ENCODE data around the gene ABCC4. TPM values are rescaled to one million over a fixed set of nuclear protein-coding genes. Genes with fewer than 3 reads are reported as not detected.

ABCC4 gene
- total RNA-seq, 2 experiments from 2014 or later: 6.4 to 7.7 TPM

DNA sequence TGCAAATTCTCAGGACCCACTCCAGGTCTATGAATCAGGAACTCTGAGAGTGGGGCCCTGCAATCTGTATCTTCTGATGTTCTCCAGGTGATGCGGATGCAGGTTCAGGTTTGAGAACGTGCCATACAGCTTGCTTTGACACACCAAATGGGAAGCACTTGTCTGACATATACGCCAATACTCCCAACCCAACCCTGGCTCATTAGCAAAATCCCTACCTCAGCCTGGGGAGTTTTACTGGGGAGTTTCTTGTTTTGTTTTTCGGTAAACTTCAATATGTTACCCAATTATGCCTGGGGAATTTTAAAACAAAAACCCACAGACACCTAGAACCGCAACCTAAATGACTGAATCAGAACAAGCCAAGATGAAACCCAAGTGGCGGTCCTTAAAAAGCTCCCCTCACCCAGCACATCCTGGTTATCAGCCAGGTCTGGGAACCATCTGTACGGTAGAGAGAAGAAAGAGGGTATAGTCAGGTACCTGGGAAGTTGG, 41.2 kb downstream of the ABCC4 start:
- CTCF ChIA-PET: interaction anchor here (0.6 kb wide), 1 partner anchor 104 kb away, joined by 3 read pairs; no protein-coding TSS in a partner anchor
- Mint-ChIP-seq H3K27ac (no peak overlapping the region), H3K36me3 (peaks cover 5% of the 10 kb centered on the region), H3K4me1 (peaks cover 6% of the 10 kb centered on the region), H3K4me3 (no peak overlapping the region), H3K9me3 (ENCODE audit: low read depth) (no peaks in the 10 kb centered on the region), H3K27me3 (no peaks in the 10 kb centered on the region)
- DNase-seq (no peak), ATAC-seq (no peak)

- no peaks in the 10 kb centered on the region for H3K27me3 Mint-ChIP-seq
- DNase-seq (no peak), ATAC-seq (no peak)
- H3K4me1 Mint-ChIP-seq: peaks cover 6% of the 10 kb centered on the region
- no peak overlapping the region for H3K27ac Mint-ChIP-seq
- no peaks in the 10 kb centered on the region for H3K9me3 Mint-ChIP-seq (ENCODE audit: low read depth)
- peaks cover 1% of the 10 kb centered on the region for H3K36me3 Mint-ChIP-seq
- CTCF ChIA-PET: no interaction called here
- no peak overlapping the region for H3K4me3 Mint-ChIP-seq
Measured at GRCh38 chr13:95258619-95259194, 42.5 kb downstream of the ABCC4 start.

- Mint-ChIP-seq H3K27me3 (no peaks in the 10 kb centered on the region), H3K36me3 (peaks cover 1% of the 10 kb centered on the region)
- no peak for DNase-seq
Measured at GRCh38 chr13:95258098-95258497, 43.2 kb downstream of the ABCC4 start.

DNA sequence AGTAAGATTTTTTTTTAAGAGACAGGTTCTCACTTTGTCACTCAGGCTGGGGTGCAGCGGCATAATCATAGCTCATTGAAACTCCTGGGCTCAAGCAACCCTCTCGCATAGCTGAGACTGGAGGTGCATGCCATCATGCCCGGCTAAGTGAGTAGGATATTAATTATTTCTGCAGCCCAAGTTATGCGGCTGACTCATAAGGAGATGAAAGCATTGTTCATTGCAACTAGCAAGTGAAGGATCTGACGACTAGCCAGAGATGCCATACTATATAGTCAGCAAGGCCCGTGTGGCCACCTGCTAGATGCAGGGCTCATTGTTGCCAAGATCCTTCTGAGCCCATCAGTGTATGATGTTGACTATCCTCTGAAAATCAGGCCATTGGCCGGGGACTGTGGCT, 45.2 kb downstream of the ABCC4 start:
- H3K4me3 Mint-ChIP-seq: no peak overlapping the region
- H3K9me3 Mint-ChIP-seq (ENCODE audit: low read depth): no peaks in the 10 kb centered on the region
- H3K4me1 Mint-ChIP-seq: peaks cover 6% of the 10 kb centered on the region
- no peaks in the 10 kb centered on the region for H3K36me3 Mint-ChIP-seq
- H3K27me3 Mint-ChIP-seq: no peaks in the 10 kb centered on the region
- CTCF ChIA-PET: interaction anchor here (1.3 kb wide), 1 partner anchor 67 kb away, joined by 3 read pairs; no protein-coding TSS in a partner anchor
- no peak for DNase-seq
- no peak for ATAC-seq
- H3K27ac Mint-ChIP-seq: no peak overlapping the region

More at GRCh38 chr13:95258098-95258497, 43.2 kb downstream of the ABCC4 start:
- CTCF ChIA-PET: no interaction called here
- Mint-ChIP-seq H3K4me3 (no peak overlapping the region), H3K9me3 (ENCODE audit: low read depth) (no peaks in the 10 kb centered on the region), H3K27ac (no peak overlapping the region), H3K4me1 (peaks cover 6% of the 10 kb centered on the region)
- no peak for ATAC-seq

DNA sequence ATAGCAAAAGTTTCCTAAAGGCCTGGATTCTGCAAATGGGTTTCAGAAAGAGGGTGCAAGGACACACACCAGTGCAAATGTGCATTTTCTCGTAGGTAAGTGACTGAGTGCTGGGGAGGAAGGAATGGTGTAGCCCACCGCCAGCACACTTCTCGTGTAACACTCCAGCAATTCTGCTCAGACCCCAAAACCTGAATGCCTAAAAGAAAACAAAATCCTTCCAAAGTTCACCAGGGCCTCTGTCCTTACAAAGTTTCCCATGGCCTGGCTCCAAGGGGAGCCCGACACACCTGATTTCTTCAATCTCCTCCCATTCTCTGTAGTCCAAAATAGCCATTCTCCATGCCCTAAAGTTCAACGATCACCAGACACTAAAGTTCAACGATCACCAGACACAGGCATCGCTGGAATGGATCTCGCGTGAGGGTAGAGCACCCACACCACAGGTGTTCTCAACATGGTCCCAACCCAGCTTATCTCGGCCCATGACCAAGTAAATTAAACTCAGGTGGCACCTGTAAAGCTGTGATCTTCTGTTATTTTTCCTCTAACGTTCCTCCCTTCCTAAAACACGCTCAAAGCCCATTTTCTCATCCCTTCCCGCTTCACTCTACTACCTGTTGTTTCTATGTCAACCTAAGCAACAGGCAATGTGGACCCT, 46.0 kb downstream of the ABCC4 start:
- H3K27me3 Mint-ChIP-seq: no peaks in the 10 kb centered on the region
- CTCF ChIA-PET: no interaction called here
- no peaks in the 10 kb centered on the region for H3K36me3 Mint-ChIP-seq
- ATAC-seq (no peak), DNase-seq (no peak)
- no peak overlapping the region for H3K4me3 Mint-ChIP-seq
- no peak overlapping the region for H3K27ac Mint-ChIP-seq
- peaks cover under 1% of the 10 kb centered on the region for H3K4me1 Mint-ChIP-seq
- H3K9me3 Mint-ChIP-seq (ENCODE audit: low read depth): no peaks in the 10 kb centered on the region

- Mint-ChIP-seq H3K4me1 (no peaks in the 10 kb centered on the region), H3K27me3 (no peaks in the 10 kb centered on the region), H3K36me3 (no peaks in the 10 kb centered on the region), H3K4me3 (no peak overlapping the region), H3K27ac (no peak overlapping the region), H3K9me3 (ENCODE audit: low read depth) (no peaks in the 10 kb centered on the region)
- no peak for ATAC-seq
- CTCF ChIA-PET: no interaction called here
- no peak for DNase-seq
Measured at GRCh38 chr13:95254339-95254738, 46.9 kb downstream of the ABCC4 start.

DNA sequence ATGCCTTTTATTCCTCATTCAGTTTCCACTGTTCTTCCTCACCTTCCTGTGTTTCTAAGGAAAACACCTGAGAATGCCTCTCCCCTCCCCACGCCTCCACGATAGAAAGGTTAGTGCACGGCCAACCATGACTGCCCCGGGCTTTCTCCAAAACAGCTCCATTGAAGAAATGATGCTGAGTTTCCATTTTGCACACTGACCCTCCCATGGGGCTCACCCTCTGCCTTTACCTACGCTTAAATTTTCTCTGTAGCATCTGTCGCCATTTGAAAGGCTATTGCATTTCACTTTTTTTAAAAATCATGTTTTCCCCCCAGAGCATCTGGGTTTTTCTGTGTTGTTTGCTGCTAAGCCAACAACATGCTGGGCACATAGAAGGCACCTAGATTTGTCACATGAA, 48.2 kb downstream of the ABCC4 start:
- no peaks in the 10 kb centered on the region for H3K27me3 Mint-ChIP-seq
- no peak overlapping the region for H3K4me3 Mint-ChIP-seq
- CTCF ChIA-PET: no interaction called here
- H3K4me1 Mint-ChIP-seq: no peaks in the 10 kb centered on the region
- no peak overlapping the region for H3K27ac Mint-ChIP-seq
- ATAC-seq (no peak), DNase-seq (no peak)
- no peaks in the 10 kb centered on the region for H3K36me3 Mint-ChIP-seq
- no peaks in the 10 kb centered on the region for H3K9me3 Mint-ChIP-seq (ENCODE audit: low read depth)

DNA sequence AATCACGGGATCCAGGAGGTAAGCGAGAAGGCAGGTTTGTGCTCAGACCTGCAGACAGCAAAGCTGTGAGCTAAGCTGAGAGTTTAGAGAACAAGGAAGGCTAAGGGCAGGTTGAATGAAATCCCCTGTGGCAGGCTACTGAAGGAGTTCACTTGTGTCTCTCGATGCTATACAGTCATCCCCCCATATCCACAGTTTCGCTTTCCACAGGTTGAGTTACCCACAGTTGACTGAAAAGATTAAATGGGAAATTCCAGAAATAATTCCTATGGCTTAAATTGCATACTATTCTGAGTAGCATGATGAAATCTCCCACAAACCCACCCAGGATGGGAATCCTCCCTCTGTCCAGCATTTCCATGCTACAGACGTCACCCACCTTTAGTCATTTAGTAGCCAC, 49.6 kb downstream of the ABCC4 start:
- Mint-ChIP-seq H3K9me3 (ENCODE audit: low read depth) (no peaks in the 10 kb centered on the region), H3K4me3 (no peak overlapping the region), H3K36me3 (peaks cover 2% of the 10 kb centered on the region), H3K4me1 (no peaks in the 10 kb centered on the region), H3K27ac (no peak overlapping the region), H3K27me3 (no peaks in the 10 kb centered on the region)
- ATAC-seq (no peak), DNase-seq (no peak)
- CTCF ChIA-PET: no interaction called here

DNA sequence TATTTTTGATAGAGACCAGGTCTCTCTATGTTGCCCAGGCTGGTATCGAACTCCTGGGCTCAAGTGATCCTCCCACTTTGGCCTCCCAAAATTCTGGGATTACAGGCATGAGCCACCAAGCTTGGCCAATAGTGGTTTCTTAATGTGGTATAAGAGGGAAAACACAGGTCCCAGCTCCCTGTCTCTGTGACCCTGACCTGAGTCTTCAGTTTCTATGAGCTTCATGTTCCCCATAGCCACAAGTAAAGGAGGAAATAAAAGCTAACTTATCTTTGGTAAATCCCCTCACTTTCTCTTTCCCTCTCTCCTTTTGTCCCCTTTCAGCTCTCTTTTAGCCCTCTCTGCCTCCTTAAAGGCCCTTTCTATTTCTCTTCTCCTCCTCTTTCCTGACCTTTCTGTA, 50.3 kb downstream of the ABCC4 start:
- no peak overlapping the region for H3K4me3 Mint-ChIP-seq
- ATAC-seq: no peak
- no peak overlapping the region for H3K27ac Mint-ChIP-seq
- H3K27me3 Mint-ChIP-seq: no peaks in the 10 kb centered on the region
- H3K36me3 Mint-ChIP-seq: peaks cover 5% of the 10 kb centered on the region
- DNase-seq: no peak
- no peaks in the 10 kb centered on the region for H3K9me3 Mint-ChIP-seq (ENCODE audit: low read depth)
- no peaks in the 10 kb centered on the region for H3K4me1 Mint-ChIP-seq
- CTCF ChIA-PET: interaction anchor here (1.6 kb wide), 1 partner anchor 153 kb away, joined by 6 read pairs; no protein-coding TSS in a partner anchor

DNA sequence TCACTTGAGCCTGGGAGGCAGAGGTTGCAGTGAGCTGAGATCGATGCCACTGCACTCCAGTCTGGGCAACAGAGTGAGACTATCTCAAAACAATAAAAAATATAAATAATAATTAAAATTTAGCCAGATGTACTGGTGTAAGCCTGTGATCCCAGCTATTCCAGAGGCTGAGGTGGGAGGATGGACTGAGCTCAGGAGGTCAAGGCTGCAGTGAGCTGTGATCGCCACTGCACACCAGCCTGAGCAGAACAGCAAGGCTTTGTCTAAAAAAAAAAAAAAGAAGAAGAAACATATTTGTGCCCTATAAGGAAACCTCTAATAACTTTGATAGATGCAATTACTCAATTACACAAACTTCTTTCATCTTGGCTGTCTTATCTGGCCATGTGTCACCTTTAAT, 52.3 kb downstream of the ABCC4 start:
- H3K4me3 Mint-ChIP-seq: no peak overlapping the region
- ATAC-seq (no peak), DNase-seq (no peak)
- H3K9me3 Mint-ChIP-seq (ENCODE audit: low read depth): no peaks in the 10 kb centered on the region
- H3K4me1 Mint-ChIP-seq: peaks cover 4% of the 10 kb centered on the region
- H3K27ac Mint-ChIP-seq: no peak overlapping the region
- peaks cover 5% of the 10 kb centered on the region for H3K36me3 Mint-ChIP-seq
- CTCF ChIA-PET: no interaction called here
- no peaks in the 10 kb centered on the region for H3K27me3 Mint-ChIP-seq

DNA sequence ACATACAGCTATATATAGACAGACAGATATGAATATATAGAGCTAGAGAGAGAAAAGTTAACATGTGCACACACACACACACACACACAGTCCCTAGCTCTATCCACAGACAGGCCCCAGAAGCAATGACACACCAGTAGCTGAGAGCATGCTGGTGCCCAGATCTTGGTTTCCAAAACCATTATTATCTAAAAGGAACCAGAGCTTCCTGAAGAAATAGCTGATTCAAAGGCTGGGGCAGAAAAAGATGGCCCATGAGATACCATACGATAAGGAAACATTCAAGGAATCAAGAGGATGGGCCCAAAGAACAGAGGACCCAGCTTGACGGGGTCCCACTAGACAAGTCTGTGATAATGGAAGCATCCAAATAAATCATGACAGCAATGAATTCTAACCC, 53.4 kb downstream of the ABCC4 start:
- CTCF ChIA-PET: no interaction called here
- Mint-ChIP-seq H3K27me3 (no peaks in the 10 kb centered on the region), H3K9me3 (ENCODE audit: low read depth) (no peaks in the 10 kb centered on the region), H3K4me3 (no peak overlapping the region), H3K4me1 (peaks cover 4% of the 10 kb centered on the region), H3K27ac (no peak overlapping the region), H3K36me3 (peaks cover 5% of the 10 kb centered on the region)
- ATAC-seq (no peak), DNase-seq (no peak)

DNA sequence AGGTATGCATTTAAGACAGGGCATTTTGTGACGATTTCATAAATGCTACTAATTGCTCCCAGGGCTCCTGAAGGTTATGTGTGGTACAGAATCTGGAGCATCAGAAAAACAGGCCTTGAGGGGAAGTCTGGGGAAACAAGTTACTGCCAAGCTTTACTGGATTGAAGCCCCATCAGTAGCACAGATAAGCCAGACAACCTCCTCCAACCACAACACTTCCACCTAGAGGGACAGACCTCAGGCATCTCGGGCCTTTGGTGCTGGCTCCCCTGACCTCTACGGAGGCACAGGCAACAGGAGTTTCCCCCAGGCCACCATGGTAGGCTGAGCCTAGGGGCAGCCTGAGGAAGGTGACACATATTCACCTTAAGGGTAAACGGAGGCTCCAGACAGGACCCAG, 54.1 kb downstream of the ABCC4 start:
- no peak overlapping the region for H3K27ac Mint-ChIP-seq
- no peak overlapping the region for H3K4me3 Mint-ChIP-seq
- no peaks in the 10 kb centered on the region for H3K27me3 Mint-ChIP-seq
- DNase-seq: no peak
- CTCF ChIA-PET: no interaction called here
- no peaks in the 10 kb centered on the region for H3K9me3 Mint-ChIP-seq (ENCODE audit: low read depth)
- peaks cover 4% of the 10 kb centered on the region for H3K4me1 Mint-ChIP-seq
- no peak for ATAC-seq
- H3K36me3 Mint-ChIP-seq: peaks cover 5% of the 10 kb centered on the region

DNA sequence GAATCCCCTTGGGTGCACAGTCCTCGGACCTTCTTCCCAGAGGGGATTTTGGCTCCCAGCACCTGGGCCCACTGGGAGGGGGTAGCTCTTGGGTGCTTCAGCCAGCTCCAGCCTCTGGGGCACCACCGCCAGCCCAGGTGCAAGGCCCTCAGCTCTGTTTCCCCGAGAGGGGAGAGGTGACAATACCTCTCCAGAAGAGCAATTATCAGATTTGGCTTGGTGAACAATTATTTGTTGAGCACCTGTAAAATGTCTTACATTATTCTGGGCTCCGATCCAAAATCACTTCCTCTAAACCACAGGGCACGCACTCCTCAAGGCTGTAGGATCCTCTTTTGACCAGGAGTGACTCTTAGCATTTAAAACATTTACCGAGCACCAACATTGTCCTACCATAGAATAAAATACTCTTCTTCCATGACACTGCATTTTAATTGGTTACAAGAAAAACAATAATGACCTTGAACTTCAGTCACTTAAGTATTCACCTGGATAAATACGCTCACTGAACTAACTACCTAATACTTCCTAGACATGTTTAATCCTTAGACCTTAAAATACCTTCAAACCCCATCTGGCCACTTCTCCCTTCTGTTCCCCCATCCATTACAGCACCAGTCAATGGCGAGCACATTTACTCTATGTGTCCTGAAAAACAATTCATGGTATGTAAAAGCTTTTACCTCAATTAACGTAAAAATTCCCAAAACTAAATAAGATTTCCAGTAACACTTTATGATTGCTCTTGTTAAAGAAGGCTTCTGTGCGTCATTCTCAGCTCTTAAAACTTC, 54.8 kb downstream of the ABCC4 start:
- no peak overlapping the region for H3K4me3 Mint-ChIP-seq
- CTCF ChIA-PET: no interaction called here
- peaks cover 5% of the 10 kb centered on the region for H3K36me3 Mint-ChIP-seq
- H3K27ac Mint-ChIP-seq: no peak overlapping the region
- DNase-seq: no peak
- no peak for ATAC-seq
- H3K27me3 Mint-ChIP-seq: no peaks in the 10 kb centered on the region
- peaks cover 4% of the 10 kb centered on the region for H3K4me1 Mint-ChIP-seq
- no peaks in the 10 kb centered on the region for H3K9me3 Mint-ChIP-seq (ENCODE audit: low read depth)

GRCh38 chr13:95245071-95245470, 56.2 kb downstream of the ABCC4 start:
- ATAC-seq: no peak
- Mint-ChIP-seq H3K9me3 (ENCODE audit: low read depth) (no peaks in the 10 kb centered on the region), H3K27me3 (no peaks in the 10 kb centered on the region), H3K27ac (no peak overlapping the region), H3K4me3 (no peak overlapping the region), H3K4me1 (peaks cover 4% of the 10 kb centered on the region), H3K36me3 (peaks cover 5% of the 10 kb centered on the region)
- CTCF ChIA-PET: no interaction called here
- DNase-seq: no peak
